ENCODE measurements around the gene SORL1. TPM values are rescaled to one million over a fixed set of nuclear protein-coding genes. Genes with fewer than 3 reads are reported as not detected.

Gene SORL1
- total and polyA plus RNA-seq, 9 of the 15 experiments (the other 6 are each of a cell fraction or from before 2014, with no cell fraction given): 0.01 to 0.66 TPM; not detected in 7

- no peak overlapping the region for H2AFZ ChIP-seq (ENCODE audit: low read depth, low read length)
- FAIRE-seq (no peak), DNase-seq (ENCODE audit: extremely low read depth in 1 of 4, low spot score in 3 of 4) (no peak), ATAC-seq (no peak)
- WGBS (ENCODE audit: insufficient coverage, low coverage, missing lambda C conversion rate): under 1% methylated on average over 13 of the region's 13 CpGs
- H3K36me3 ChIP-seq (ENCODE audit: control insufficient read depth, insufficient read depth, low read length): no peaks in the 10 kb centered on the region
- ChIA-PET POLR2A (no interaction called here), CTCF (ENCODE audit: low intra/inter-chr PET ratio) (no interaction called here)
- H3K9me1 ChIP-seq (ENCODE audit: control insufficient read depth, insufficient read depth, low read length): no peaks in the 10 kb centered on the region
- H3K4me2 ChIP-seq (ENCODE audit: insufficient read depth, low read length): no peak overlapping the region
- H3K27me3 ChIP-seq (ENCODE audit: control insufficient read depth in 2 of 2, insufficient read depth in 2 of 2, low read length in 2 of 2): no peaks in the 10 kb centered on the region
- in situ Hi-C loops (cut with MboI): no loop called here
- H3K4me3 ChIP-seq: no peak overlapping the region
- BruUV-seq (replicated peaks): no TSS peak
- H3K9me3 ChIP-seq (replicated peaks; ENCODE audit: control insufficient read depth, insufficient read depth, low read depth, low read length): 0 out of 2 replicates have a peak, but pooled peaks cover 2% of the 10 kb centered on the region
- no peaks in the 10 kb centered on the region for H3K79me2 ChIP-seq (ENCODE audit: control insufficient read depth, insufficient read depth, low read length)
- TF ChIP-seq CBFA2T2 (conservative IDR thresholded peaks at IDR 0.05): no peak
- no peak for TF ChIP-seq CTCF (IDR thresholded peaks at IDR 0.05 in 2 of 3, conservative IDR thresholded peaks at IDR 0.05 in 1 of 3; ENCODE audit: insufficient read depth in 2 of 3, low read depth in 1 of 3, low read length in 3 of 3)
- no peak for TF ChIP-seq FOSL1 (tag; conservative IDR thresholded peaks at IDR 0.05)
- no peak for TF ChIP-seq POU5F1 (IDR thresholded peaks at IDR 0.05; ENCODE audit: borderline replicate concordance, low read depth, low read length, partially characterized antibody)
- TF ChIP-seq CEBPG (CRISPR knock-in tag; IDR thresholded peaks at IDR 0.05): no peak
- no peak for TF ChIP-seq CEBPG (tag; conservative IDR thresholded peaks at IDR 0.05 in 1 of 2, IDR thresholded peaks at IDR 0.05 in 1 of 2)
- TF ChIP-seq FOXA1 (IDR thresholded peaks at IDR 0.05; ENCODE audit: borderline replicate concordance): no peak
- TF ChIP-seq CGGBP1 (CRISPR knock-in tag; IDR thresholded peaks at IDR 0.05): no peak
- no peak for TF ChIP-seq ZSCAN29 (IDR thresholded peaks at IDR 0.05)
- no peak for TF ChIP-seq ZBTB8A (IDR thresholded peaks at IDR 0.05; ENCODE audit: partially characterized antibody)
- no peak for TF ChIP-seq MEIS2 (IDR thresholded peaks at IDR 0.05; ENCODE audit: partially characterized antibody)
- no peak for TF ChIP-seq HMG20A (CRISPR knock-in tag; conservative IDR thresholded peaks at IDR 0.05)
- no peak for TF ChIP-seq JUN (IDR thresholded peaks at IDR 0.05; ENCODE audit: borderline replicate concordance, low read depth, low read length)
- TF ChIP-seq JUN (CRISPR knock-in tag; IDR thresholded peaks at IDR 0.05; ENCODE audit: borderline replicate concordance): no peak
- TF ChIP-seq TEAD2 (tag; IDR thresholded peaks at IDR 0.05): no peak
- no peak for TF ChIP-seq BCOR (IDR thresholded peaks at IDR 0.05)
- no peak for TF ChIP-seq FOXP1 (CRISPR knock-in tag; IDR thresholded peaks at IDR 0.05)
- TF ChIP-seq SREBF2 (CRISPR knock-in tag; IDR thresholded peaks at IDR 0.05): no peak
- TF ChIP-seq TAF1 (IDR thresholded peaks at IDR 0.05; ENCODE audit: control insufficient read depth, extremely low read depth, insufficient read depth, low read length, severe bottlenecking): no peak
- no peak for TF ChIP-seq MECOM (CRISPR knock-in tag; IDR thresholded peaks at IDR 0.05)
- no peak for TF ChIP-seq THRAP3 (IDR thresholded peaks at IDR 0.05; ENCODE audit: borderline replicate concordance)
- TF ChIP-seq ELK1 (CRISPR knock-in tag; IDR thresholded peaks at IDR 0.05): no peak
- H3K4me1 ChIP-seq (replicated peaks in 1 of 2; ENCODE audit: control insufficient read depth in 2 of 2, insufficient read depth in 2 of 2, low read length in 2 of 2): no peaks in the 10 kb centered on the region
- no peak overlapping the region for H3K9ac ChIP-seq (ENCODE audit: insufficient read depth in 1 of 2, low read depth in 2 of 2, low read length in 2 of 2)
- intact Hi-C loops (cut with micrococcal nuclease): no loop called here
- no peak overlapping the region for H3K27ac ChIP-seq (ENCODE audit: extremely low read depth, low read depth, low read length)
- H4K20me1 ChIP-seq (replicated peaks; ENCODE audit: control insufficient read depth, insufficient read depth, low read length): no peaks in the 10 kb centered on the region
Observed at GRCh38 chr11:121523581-121524232, 71.6 kb downstream of the SORL1 start.
